HEK293 (cell line): ENCODE results near the gene PRSS22.

ENCODE experiments used
- MEIS1 ChIP-seq: sonication (generic); formaldehyde crosslinking; IDR thresholded peaks from 2 replicates; pipeline ENCODE4 v1.8.1; 2022; ENCODE audit warnings: missing genetic modification reagents, mild to moderate bottlenecking, borderline replicate concordance
- ZBTB21 ChIP-seq: fragments of 450-650 bp; formaldehyde crosslinking; IDR thresholded peaks from 2 replicates; pipeline ENCODE4 v1.5.1; 2017; ENCODE audit warnings: missing biosample characterization, missing genetic modification characterization
- ZFP69B ChIP-seq: fragments of 450-650 bp; formaldehyde crosslinking; IDR thresholded peaks from 2 replicates; pipeline ENCODE4 v1.5.1; 2016; ENCODE audit warnings: missing biosample characterization, missing genetic modification characterization
- ZNF707 ChIP-seq: fragments of 450-650 bp; formaldehyde crosslinking; IDR thresholded peaks from 2 replicates; pipeline ENCODE4 v1.5.1; 2016; ENCODE audit warnings: missing biosample characterization, missing genetic modification characterization
- ZNF768 ChIP-seq: fragments of 450-650 bp; formaldehyde crosslinking; IDR thresholded peaks from 2 replicates; pipeline ENCODE4 v1.5.1; 2018; ENCODE audit warnings: missing biosample characterization, mild to moderate bottlenecking, missing genetic modification characterization
- ZNF785 ChIP-seq: fragments of 450-650 bp; formaldehyde crosslinking; IDR thresholded peaks from 2 replicates; pipeline ENCODE4 v1.5.1; 2016; ENCODE audit warnings: missing biosample characterization, missing genetic modification characterization
- TF ChIP-seq, protein P1 (sequence below): fragments of 450-650 bp; formaldehyde crosslinking; IDR thresholded peaks from 2 replicates; pipeline ENCODE4 v1.5.1; 2016; ENCODE audit warnings: missing biosample characterization, missing genetic modification characterization
- TF ChIP-seq, protein P2 (sequence below): fragments of 450-650 bp; formaldehyde crosslinking; IDR thresholded peaks from 2 replicates; pipeline ENCODE4 v1.5.1; 2016; ENCODE audit warnings: missing biosample characterization, missing genetic modification characterization

DNA sequence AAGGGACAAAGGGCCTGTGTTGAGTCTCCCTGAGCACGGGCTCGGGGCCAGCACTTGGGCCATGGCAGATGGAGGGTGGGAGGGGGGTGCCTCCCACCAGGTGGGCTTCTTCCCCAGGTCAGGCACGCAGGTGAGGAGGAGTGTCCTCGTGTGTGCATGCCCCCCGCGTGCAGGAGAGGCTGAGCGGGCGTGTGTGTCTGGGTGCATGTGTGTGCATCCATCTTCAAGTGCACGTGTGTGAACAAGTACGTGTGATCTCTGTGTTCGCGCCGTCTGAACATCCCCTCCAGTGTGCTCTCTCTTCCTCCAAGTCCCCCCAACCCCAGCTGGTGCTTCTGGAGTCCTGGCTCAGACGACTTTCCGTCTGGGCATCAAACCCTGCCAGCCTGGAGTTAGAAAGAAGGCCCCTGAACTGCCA lies 30.6 kb downstream of the PRSS22 start:
- TF ChIP-seq, protein P1, sequence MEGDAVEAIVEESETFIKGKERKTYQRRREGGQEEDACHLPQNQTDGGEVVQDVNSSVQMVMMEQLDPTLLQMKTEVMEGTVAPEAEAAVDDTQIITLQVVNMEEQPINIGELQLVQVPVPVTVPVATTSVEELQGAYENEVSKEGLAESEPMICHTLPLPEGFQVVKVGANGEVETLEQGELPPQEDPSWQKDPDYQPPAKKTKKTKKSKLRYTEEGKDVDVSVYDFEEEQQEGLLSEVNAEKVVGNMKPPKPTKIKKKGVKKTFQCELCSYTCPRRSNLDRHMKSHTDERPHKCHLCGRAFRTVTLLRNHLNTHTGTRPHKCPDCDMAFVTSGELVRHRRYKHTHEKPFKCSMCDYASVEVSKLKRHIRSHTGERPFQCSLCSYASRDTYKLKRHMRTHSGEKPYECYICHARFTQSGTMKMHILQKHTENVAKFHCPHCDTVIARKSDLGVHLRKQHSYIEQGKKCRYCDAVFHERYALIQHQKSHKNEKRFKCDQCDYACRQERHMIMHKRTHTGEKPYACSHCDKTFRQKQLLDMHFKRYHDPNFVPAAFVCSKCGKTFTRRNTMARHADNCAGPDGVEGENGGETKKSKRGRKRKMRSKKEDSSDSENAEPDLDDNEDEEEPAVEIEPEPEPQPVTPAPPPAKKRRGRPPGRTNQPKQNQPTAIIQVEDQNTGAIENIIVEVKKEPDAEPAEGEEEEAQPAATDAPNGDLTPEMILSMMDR (tag by site-specific recombination), result no peak
- no peak for TF ChIP-seq ZNF785 (tag by site-specific recombination)
- TF ChIP-seq, protein P2, sequence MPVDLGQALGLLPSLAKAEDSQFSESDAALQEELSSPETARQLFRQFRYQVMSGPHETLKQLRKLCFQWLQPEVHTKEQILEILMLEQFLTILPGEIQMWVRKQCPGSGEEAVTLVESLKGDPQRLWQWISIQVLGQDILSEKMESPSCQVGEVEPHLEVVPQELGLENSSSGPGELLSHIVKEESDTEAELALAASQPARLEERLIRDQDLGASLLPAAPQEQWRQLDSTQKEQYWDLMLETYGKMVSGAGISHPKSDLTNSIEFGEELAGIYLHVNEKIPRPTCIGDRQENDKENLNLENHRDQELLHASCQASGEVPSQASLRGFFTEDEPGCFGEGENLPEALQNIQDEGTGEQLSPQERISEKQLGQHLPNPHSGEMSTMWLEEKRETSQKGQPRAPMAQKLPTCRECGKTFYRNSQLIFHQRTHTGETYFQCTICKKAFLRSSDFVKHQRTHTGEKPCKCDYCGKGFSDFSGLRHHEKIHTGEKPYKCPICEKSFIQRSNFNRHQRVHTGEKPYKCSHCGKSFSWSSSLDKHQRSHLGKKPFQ (tag by site-specific recombination), result no peak
- no peak for TF ChIP-seq ZBTB21 (tag by site-specific recombination)
- no peak for TF ChIP-seq ZNF768 (tag by site-specific recombination)
- TF ChIP-seq MEIS1 (CRISPR knock-in tag), result no peak
- no peak for TF ChIP-seq ZFP69B (tag by site-specific recombination)
- no peak for TF ChIP-seq ZNF707 (tag by site-specific recombination)
